Activated CD8-positive, alpha-beta memory T cell treated with anti-CD3 and anti-CD28 coated beads, Interleukin-2, amount 50 U/mL, for 48 hours (primary cell): ENCODE data around the gene DLX2.

Source experiments
- DNase-seq: peaks from one replicate; pipeline ENCODE4 v3.0.0-alpha.2; 2020

The DLX2 gene

DNA sequence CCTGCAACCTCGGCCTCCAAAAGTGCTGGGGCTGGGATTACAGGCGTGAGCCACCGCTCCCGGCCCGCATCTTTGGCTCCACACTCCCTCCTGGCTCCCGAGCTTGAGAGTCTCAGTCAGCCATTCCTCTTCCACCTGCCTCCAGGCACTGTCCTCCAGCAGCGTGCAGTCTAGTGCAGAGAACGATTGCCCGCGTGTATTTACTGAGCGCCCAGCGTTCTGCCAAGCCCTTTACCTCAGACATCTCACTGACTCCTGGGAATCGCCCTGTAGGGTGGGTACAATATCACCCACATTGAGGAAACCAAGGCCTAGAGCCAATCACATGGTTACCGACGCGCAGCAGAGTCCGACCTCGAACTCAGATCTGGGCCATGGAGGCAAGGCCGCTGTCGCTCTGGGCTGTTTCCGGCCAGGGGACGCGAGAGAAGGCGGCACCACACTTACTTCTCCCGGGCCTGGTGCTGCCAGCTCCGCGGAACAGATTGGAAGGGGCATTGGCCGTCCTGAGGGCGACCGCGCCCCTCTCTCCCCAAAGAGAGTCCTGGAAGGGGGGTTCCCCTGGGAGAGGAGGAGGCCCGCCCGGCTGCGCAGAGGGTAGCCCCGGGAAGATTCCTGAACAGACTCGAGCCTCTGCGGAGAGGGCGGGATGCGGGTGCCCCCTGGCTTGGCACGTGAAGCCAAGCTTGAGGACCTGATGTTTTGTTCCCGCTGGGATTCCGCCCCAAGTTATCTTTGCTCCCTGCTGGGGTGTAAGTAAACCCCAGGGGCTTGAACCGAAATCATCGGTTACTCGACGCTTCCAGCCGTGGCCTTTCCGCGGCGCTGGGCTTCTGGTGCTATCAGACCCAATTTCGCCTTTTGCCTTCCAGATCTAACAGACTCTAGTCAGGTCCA, 5.2 kb upstream of the DLX2 start:
- DNase-seq, result peak; percentile 61

DNA sequence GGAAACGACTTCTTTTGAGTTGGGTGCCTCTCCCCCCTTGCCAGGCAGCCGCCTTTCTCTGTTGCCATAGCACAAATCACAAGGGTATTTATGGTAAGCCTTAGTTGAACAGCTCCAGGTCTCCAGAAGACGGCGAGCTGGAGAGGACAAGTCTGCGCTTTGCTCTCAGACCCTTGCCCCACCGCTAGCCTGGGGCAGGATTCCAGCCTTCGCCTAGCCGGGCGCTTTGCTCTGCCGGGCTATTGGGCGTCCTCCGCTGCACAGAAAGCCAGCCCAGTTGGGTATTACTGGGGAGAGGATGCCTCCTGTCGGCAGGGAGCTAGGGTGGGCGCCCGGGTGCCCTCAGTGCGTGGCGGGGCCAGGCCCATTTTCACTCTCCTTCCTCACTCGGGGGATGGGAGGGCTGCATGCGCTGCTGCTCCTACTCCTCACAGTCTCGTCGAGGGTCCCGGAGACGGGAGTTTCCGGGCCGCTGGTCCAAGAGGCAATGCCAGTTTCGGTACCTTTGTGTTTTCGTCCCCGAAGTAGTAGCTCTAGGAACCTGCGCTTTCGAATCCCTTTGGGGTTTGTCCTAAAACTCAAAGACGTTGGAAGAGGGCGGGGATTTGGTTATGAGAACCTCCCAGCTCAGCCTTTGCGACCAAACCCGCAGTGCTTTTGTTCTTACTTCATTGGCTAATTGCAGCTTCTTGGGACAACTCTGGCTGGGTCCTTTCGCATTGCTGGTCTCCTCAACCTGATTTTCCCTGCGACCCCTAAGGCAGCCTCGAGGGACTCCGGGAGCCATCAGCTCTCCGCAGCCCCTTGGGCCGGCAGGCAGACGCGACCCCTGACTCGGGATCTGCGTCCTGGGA, 3.6 kb upstream of the DLX2 start:
- peak; percentile 74 for DNase-seq

DNA sequence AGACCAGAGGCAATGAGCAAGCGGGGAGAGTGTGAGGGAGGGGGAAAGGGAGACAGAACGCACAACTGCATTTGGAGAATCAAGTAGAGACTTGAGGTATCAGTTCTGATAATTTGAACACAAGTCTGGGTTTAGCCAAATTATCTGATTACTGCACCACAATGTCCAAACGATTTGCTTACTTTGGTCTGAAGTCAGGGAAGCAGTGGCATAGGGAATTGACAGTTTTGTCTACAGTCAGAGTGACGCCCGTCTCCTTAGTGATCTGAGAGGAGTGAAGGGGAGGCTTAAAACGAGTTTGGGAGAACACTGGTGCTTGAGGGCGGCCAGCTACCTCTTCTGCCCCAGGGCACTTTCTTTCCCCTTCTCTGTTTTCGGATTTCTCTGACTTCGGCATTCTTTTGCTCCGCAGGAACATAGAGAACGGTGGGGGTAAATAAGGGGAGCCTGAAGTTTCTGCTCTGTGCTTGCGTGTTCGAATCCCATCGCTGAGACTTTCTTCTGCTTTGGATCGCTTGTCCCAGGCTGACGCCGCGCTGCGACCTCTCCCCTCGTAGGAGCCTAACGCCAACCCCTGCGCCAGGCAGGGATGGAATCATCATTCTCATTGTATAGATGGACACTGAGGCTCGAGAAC, 2.9 kb upstream of the DLX2 start:
- peak; percentile 51 for DNase-seq

DNA sequence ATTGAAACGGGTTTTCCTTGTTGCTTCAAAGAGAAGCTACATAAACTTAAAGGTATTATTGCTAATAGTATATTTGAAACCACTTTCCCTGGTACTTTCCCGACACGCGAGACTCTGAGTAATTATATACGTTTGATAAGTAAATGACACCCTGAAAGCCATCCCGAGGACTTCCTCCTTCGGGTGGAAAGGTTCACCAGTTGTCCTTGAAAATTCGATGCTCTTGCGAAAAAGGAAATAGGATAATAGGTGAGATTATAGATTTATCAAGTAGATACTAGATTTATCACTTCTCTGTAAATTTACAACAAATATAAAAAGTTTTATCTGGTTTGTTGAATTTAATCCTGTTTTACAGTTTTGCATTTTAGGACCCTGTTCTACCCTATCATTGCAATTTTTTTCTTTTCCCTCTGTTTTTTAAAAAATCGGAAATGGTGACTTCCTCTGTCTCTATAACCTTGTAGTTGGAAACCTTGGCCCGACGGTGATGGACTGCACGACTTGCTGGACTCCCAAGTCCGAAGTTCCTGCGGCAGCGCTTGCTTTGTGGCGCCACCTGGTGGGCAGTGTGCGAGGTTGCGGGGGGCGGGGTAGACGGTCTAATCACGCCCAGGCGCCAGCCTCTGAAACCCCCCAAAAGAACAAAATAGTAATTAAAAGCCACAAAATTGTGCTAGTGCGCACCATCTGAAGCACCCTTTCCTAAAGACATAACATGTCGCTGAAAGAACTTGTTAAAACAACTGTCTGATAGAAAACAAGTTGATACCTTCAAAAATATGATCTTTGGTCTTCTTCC, 972 bp upstream of the DLX2 start:
- DNase-seq, result peak; percentile 94

- peak; percentile 73 for DNase-seq
Observed at GRCh38 chr2:172101821-172102390, 794 bp downstream of the DLX2 start.

DNA sequence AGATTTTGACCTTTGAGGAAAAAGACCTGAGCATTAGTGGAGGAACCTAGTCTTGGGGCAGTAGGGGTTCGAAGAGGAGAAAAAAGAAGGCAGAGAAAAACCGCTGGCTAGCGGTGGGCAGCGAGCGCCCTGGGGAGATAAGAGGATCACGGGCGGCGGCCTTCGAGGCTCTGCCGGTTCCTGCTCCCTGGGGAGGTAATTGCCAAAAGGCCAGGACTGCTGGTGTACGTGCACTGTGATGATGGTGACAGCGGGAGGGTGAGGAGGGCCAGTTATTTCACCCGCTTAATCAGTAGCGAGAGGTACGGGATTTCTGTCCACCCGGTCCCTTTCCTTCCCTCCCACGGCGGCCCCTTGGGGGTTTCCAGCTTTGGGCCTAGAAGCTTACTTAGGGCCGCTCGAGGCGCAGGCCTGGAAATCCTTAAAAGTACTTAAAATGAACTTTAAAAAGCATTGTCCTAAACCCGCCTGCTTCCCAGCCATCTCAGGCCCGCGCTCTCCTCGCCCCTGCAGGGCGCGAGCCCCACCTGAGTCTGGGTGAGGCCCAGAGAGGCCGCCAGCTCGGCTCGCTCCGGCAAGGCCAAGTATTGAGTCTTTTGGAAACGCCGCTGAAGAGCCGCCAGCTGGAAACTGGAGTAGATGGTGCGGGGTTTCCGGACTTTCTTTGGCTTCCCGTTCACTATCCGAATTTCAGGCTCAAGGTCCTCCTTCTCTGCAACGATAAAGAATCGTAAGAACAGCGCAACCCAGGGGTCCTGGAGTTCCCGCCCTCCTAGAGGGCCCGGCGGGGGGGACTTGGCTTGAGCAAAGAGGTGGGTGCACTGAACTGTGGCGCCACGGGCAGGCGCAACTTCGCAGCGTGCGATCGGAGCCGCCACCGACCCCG, 1.5 kb downstream of the DLX2 start:
- DNase-seq, result peak; percentile 67

DNA sequence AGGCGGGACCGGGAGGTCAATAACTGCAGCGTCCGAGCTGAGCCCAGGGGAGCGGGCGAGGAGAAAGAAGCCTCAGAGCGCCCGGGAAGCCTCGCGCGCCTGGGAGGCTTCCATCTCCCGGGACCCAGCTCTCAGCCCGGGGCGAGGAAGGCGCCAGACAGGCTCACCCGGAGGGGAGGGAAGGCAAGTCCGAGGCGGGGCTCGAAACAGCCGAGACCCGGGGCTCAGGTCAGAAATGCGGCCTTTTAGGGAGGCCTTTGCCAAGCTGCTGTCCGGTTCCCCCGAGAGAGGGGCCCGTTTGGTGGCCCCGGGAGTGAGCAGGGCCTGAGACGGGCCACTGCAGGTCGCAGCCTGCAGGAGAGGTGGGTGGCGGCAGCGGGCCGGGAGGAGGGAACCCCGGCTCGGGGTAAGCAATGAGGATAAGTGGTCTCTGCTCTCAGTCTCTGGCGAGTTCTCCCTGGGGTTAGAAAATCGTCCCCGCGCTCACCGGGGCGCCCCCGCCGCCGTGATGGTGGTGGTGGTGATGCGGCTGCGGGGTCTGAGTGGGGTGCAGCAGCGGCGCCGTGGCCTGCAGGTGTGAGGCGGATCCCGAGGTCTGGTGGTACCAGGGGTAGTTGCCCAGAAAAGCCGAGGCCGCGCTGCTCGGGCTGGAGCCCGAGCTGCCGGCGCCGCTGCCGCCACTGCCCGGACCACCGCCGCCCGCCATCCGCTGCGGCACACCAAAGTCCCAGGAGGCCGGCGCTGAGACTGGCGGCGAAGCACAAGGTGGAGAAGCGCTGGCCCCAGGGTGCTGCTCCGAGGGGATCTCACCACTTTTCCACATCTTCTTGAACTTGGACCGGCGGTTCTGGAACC, 2.4 kb downstream of the DLX2 start:
- DNase-seq, result peak; percentile 67

GRCh38 chr2:172099472-172100079, 3.1 kb downstream of the DLX2 start:
- DNase-seq, result no peak

- peak; percentile 75 for DNase-seq
Observed at GRCh38 chr2:172098650-172099471, 3.8 kb downstream of the DLX2 start.

GRCh38 chr2:172098287-172098649, 4.4 kb downstream of the DLX2 start:
- DNase-seq, result no peak

- DNase-seq, result no peak
Observed at GRCh38 chr2:172097557-172098131, 5.1 kb downstream of the DLX2 start.

GRCh38 chr2:172096626-172097547, 5.8 kb downstream of the DLX2 start:
- peak; percentile 62 for DNase-seq

GRCh38 chr2:172095905-172096625, 6.6 kb downstream of the DLX2 start:
- DNase-seq, result peak; percentile 54

DNA sequence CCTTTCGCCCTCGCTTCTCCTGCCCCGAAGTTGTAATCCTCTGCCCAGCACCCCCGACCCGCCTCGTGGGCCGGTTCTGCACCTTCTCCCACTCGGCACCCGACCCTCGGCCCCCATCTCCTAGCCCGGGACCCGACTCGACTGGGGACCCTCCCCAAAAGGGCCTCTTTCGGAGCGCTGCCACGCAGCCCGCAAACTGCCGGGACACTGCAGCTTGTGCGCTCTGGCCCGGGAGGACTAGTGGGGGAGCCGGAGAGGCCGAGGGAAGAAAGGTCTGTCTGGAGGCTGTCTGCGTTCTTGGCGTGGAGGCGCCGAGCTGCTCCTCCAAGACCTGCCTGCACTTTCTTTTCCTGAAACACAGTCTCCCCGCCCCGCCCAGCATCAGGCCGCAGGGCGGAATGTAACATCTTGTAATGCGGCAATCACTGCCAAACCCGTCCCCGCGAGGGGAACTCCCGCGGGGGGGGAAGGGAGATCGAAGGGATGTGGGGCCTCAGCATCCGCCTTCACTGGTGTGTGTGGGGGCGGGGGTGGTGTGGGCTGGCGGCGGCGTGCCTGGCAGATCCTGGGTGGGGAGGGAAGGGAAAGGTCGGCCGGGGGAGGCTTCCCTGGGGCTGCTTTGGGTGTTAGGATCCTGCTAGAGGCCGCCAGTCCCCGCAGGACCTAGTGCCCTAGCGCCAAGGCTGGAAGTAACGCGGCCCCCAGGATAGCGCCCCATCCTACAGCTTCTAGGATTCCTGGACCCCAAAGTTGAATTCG, 7.4 kb downstream of the DLX2 start:
- peak; percentile 77 for DNase-seq

- DNase-seq, result no peak
Observed at GRCh38 chr2:172094294-172095145, 8.2 kb downstream of the DLX2 start.
